Measurements from ENCODE around the gene TRMT10B.

GRCh38 chr9:37784291-37784615, 30.6 kb downstream of the TRMT10B start:
- TF ChIP-seq OVOL2 (CRISPR knock-in tag; IDR thresholded peaks at IDR 0.05; ENCODE audit: borderline replicate concordance) (no peak), CTCF (IDR thresholded peaks at IDR 0.05) (no peak), CBFB (CRISPR knock-in tag; IDR thresholded peaks at IDR 0.05; ENCODE audit: low read depth) (no peak), MLX (CRISPR knock-in tag; IDR thresholded peaks at IDR 0.05) (no peak), AFF4 (CRISPR knock-in tag; IDR thresholded peaks at IDR 0.05; ENCODE audit: borderline replicate concordance) (no peak), ZSCAN18 (CRISPR knock-in tag; IDR thresholded peaks at IDR 0.05) (no peak), USF1 (CRISPR knock-in tag; IDR thresholded peaks at IDR 0.05) (no peak), TP53 (CRISPR knock-in tag; IDR thresholded peaks at IDR 0.05) (no peak), TCF7 (CRISPR knock-in tag; IDR thresholded peaks at IDR 0.05; ENCODE audit: low read depth) (no peak), CREB1 (CRISPR knock-in tag; IDR thresholded peaks at IDR 0.05) (no peak), RELA (CRISPR knock-in tag; IDR thresholded peaks at IDR 0.05; ENCODE audit: borderline replicate concordance) (no peak), MXD4 (CRISPR knock-in tag; IDR thresholded peaks at IDR 0.05; ENCODE audit: borderline replicate concordance) (no peak), MAX (CRISPR knock-in tag; IDR thresholded peaks at IDR 0.05) (no peak), HMGXB4 (CRISPR knock-in tag; IDR thresholded peaks at IDR 0.05) (no peak)

All from WTC11 (cell line).